RPMI8226 (cell line): ENCODE measurements around the gene MRGPRF.

Experiments used
- DNase-seq: peaks from one replicate; pipeline ENCODE4 v3.0.0-alpha.2; 2015

Gene MRGPRF

DNA sequence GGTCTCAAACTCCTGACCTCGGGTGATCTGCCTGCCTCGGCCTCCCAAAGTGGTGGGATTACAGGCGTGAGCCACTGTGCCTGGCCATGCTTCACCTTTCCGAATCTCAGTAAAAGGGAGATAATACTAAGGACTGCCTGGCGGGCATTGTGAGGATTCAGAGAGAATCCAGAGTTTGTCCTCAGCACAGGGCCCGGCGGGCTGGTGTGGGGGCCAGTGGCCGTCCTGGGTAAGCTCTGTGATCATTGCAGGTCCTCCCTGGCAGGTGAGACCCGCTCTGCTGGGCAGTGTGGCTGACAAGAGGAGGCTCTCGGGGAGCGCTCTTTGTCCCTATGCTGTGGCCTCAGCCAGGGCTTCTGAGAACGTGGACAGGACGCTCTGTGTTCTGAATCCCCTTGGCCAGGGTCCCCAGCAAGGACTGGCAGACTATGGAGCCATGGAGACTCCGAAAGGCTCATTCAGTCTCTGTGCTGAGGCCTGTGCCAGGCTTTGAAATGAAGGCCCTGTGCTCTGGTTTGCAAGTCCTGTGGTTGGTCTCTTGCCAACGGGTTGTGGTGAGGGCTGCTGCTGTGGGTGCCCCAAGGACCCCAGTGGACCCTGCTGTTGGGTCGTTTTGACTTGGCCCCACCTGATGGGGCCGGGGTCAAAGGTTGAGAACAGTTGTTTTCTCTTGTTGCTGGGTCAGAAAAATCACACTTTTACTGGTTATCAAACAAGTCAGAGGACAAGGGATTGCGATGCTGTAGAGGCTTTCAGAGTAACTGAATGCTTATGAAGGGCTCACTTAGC lies 37.7 kb upstream of the MRGPRF start:
- DNase-seq: no peak

DNA sequence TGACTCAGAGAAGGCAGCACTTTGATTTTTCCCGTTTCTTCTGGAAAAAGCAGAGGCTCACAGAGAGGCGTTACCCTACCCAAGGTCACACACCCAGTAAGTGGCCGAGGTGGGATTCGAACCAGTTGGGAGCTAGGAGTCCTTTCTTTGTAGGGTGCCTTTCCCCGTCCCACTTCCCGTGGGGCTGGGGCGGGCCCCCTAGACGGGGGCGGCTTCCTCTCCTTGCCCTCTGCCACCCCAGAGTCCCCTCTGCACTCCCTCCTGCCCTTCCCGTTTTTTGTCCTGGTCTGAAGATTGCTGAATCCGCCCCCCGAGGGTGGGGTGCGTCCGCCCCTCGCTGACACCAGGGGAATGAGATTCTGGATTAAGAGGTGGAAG lies 36.4 kb upstream of the MRGPRF start:
- peak; percentile 31 for DNase-seq

DNA sequence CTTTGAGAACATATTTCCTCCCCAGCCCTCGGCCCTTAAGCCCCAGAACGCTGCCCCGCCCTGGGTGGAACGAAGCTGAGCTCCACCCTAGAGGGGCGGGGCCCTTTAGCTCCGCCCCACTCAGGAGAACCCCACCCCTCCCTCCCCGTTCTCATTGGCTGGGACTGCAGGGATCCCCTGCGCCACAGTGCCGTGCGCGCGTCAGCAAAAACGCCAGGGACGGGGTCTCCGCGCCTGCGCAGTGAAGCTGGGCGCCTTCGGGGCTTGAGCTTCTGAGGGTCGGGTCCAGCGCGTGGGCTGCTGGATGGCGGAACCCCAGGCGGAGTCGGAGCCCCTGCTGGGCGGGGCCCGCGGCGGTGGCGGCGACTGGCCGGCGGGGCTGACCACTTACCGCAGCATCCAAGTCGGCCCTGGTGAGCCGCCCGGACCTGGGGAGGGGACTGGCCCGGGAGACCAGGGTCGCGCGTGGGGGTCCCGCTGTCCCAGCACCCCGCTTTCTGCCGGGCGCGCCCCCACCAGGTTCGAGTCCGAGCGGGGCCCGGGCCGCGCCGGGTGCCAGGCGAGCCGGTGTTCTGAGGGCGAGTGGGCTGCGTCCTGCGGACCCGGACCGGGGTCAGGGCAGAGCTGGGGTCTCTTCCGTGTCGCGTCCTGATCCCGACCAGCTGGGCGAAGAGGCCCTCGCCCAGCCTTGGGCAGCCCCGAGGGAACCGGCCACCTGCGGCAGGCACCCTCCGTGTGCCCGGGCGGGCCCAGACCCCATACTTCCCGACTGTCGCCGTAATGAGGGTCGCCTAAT lies 35.8 kb upstream of the MRGPRF start, which contains the start of gene TPCN2:
Gene TPCN2 (plus strand): TSS at position 239 of the 796 bp plus-strand sequence. CDS start 66 bp downstream, at position 305.
- DNase-seq: peak; percentile 98

DNA sequence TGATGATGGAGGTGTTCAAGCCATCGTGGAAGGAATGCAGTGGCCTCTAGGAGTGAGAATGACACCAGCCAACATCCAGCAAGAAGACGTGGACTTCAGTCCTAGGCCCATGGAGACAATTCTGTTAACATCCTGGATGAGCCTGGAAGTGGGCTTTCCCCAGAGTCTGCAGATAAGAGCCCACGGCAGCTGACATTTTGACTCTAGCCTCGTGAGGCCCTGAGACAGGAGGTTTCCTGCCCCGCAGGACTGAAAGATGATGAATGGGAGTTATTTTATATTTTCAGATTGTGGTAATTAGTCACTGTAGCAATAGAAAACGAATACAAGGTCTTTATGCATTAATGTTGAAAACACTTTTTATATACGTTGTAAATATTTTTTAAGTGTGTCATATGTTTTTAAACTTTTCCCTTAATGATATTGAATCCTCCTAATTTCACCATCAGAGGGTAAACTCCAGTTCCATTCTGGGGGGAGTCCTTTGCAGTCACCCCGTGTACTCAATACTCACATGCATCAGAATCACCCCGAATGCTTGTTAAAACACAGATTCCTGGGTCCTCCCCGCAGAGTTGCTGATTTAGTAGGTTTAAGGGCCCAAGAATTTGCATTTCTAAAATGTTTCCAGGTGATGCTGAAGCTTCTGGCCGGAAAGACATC lies 35.1 kb upstream of the MRGPRF start:
- no peak for DNase-seq

DNA sequence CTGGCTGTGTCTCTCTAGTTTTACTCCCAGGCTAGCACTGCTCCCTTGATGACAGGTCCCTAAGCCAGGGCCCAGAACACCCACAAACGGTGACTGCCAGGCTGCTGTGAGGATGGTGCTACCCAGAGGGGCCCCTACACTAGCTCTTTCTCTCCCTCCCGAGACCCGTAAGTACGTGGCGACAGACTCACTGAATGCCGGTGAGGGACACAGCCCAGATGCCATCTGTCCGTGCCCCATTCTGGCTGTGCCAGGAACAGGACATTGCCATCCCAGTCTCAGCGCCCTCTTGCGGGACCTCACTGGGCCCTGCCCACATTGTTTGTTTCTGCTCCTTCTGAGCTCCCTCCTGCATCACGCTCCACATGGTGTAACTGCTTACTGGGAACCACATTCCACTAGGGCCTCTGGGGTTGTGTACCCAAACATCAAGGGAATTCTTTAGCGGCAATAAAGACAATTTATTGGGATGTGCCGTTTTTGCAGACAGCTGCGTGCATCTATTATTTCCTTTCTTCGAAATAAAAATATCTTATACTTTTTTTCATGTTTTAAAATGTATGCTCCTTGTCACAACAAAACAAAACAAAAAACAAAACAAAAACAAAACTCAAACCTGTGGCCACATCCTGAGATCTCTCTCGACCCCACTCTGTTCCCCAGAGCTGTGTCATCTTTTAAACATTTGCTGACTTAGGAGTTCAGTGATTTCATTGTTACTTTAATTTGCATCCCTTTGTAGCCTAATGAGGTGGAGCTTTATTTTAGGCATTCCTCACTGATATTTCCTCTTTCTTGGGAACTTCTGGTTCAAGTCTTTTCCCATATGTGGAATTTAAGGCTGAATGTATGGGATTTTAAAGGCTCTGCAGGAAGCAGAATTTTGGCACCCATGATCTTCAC lies 31.3 kb upstream of the MRGPRF start:
- DNase-seq: peak; percentile 73

GRCh38 chr11:69041516-69041915 lies 28.5 kb upstream of the MRGPRF start:
- no peak for DNase-seq

DNA sequence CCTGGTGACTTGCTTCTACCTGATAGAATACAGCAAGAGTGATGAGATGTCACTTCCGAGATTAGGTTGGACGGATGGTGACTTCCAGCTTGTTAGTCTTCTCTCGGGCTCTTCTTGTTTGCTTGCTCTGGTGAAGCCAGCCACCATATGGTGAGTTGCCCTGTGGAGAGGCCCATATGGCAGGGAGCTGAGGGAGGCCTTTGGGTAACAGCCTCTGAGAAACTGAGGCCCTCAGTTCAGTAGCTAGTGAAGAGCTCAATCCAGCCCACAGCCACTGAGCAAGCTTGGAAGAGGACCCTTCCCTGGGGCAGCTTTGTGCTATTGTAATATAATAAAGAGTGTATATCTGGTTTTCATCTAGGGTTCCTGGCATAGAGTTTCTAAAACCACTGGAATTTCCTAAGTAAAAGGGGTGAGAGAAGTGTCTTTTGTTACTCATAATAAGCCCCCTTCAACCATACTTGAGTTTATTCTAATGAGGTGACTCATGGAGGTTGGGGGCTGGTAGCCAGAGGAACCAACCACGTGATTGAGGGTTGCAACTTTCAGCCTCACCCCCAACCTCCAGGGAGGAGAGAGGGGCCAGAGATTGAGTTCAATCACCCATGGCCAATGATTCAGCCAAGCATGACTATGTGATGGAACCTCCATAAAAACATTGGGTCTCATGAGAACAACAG lies 27.7 kb upstream of the MRGPRF start:
- no peak for DNase-seq

DNA sequence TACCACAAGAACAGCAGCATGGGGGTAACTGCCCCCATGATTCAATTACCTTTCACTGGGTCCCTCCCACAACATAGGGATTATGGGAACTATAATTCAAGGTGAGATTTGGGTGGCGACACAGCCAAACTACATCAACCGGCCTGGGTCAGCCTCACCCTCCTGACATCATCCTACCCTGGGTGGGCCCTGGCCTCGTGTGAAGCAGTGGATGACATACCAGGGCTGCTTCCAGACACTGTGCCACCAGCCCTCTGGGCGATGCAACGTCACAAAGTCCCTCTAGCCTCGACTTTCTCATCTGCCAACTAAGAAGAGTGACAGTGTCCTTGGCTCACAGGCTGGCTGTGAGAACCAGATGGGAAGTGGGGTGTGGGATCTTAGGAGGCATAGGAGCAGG lies 27.0 kb upstream of the MRGPRF start:
- DNase-seq: no peak

DNA sequence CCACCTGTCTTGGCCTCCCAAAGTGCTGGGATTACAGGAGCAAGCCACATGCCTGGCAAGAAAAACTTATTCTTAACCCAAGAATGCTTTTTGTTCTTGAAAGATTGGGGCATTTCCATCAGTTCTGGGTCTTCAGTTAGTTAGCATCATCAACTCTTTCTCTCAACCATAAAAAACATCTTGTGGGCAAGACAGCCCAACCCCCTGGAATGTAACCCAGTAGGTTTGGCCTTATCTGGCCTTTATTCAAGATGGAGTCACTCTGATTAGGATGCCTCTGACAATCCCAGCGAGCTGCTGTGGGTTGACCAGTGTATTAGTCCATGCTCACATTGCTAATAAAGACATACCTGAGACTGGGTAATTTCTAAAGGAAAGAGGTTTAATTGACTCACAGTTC lies 26.5 kb upstream of the MRGPRF start:
- DNase-seq: no peak

DNA sequence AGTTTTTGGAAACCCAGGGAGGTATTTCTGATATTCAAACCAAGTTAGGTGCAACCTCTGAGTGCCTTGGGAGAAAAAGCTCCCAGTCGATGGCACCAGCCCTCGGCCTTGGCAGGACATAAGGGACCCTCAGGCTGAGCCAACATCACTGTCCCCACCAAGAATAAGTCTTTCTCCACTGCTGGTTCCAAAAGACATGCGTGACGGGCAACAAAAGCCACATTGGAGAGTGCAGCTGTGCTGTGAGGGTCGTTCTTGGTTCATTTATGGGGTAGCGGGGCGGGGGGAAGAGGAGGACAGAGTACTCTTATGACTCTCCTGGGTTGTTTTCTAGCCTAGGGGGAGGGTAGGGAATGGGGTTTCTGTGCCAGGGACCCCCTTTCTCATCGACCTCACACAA lies 24.5 kb upstream of the MRGPRF start:
- DNase-seq: no peak

DNA sequence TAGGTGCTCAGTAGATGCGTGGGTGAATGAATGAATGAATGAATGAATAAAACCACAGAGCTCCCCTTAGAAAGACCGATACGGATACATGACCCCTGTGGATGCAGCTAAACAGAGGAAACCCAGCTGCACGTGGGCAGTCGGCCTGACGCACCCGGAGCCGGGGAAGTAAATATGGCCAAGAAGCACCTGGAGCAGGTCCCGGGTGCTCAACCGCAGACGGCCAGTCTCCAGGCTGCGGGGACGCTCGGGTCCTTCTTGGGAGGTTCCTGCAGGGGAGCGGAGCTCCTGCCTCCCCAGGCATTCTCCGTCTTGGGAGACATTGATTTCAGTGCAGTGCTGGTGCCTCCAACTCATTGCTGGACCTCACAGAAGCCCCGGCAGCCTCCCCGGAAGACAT lies 24.0 kb upstream of the MRGPRF start:
- DNase-seq: peak; percentile 30

GRCh38 chr11:69035946-69036340 lies 22.9 kb upstream of the MRGPRF start:
- no peak for DNase-seq

DNA sequence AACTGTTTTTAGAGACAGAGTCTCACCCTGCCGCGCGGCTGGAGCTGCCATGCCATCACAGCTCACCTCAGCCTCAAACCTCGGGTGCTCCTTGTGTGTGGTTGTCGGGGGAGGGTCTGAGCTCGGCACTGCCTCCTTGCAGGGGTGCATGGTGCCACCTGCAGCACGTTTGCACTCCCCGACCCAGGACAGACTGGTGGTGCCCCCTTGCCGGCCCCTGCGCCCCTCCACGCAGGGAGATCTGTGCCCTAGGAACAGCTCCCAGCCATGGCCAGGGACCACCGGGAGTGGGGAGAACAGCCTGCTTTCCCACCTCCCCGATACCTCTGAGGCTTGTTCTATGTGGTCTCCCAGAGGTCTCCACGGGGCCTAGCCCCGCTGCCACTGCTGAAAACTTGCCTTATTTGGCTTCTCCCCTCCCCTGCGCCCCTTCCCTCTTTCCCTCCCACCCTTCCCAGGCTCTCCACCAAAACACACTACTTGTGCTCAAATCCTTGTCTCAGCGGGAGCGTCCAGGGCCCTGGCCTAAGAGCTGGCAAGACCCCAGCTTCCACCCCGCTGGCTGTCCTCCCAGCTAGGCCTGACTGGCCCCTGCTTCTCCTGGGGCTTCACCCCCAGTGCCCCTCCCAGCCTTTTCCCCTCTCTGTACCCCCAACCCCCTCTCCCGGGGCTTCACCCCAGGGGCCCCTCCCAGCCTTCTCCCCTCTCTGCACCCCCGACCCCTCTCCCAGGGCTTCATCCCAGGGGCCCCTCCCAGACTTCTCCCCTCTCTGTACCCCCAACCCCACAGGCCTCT lies 22.3 kb upstream of the MRGPRF start:
- no peak for DNase-seq

GRCh38 chr11:69034123-69034867 lies 21.2 kb upstream of the MRGPRF start:
- DNase-seq: no peak

GRCh38 chr11:69033431-69033830 lies 20.4 kb upstream of the MRGPRF start:
- no peak for DNase-seq

DNA sequence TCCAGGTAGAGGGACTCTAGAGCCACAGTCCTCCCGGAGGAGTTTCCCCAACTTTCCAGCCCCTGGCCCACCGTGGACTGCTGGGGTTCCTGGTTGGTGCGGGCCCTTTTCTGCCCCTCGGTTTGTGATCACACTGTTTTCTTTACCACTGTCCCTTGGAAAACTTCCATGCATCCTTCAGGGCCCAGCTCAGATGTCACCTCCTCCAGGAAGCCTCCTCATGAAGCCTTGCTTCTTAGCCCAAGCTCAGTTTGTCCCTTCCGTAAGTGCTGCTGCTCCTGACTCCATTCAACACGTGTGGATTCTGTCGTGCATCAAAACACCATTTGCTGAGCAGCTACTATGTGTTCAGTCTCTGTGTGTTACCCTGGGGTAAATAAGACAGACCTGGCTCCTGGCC lies 19.8 kb upstream of the MRGPRF start:
- DNase-seq: no peak

DNA sequence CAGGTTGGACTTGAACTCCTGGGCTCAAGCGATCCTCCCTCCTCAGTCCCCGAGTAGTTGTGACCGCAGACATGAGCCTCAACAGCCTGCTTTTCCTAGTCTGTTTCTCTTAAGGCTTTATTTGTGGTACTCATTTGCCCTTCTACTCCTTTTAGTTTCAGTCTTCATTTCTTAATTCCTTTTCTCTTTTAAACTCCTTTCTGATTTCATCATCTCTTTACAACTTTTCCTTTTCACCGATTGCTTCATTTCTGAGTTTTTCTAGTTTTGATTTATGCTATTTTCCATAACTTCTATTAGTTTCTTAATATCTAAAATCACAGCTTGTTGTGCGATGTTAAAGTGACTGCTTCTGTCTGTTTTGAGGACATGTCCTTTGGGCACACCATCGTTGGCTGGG lies 17.3 kb upstream of the MRGPRF start:
- DNase-seq: no peak

- DNase-seq: no peak
Measured at GRCh38 chr11:69027704-69028372, 14.8 kb upstream of the MRGPRF start.

DNA sequence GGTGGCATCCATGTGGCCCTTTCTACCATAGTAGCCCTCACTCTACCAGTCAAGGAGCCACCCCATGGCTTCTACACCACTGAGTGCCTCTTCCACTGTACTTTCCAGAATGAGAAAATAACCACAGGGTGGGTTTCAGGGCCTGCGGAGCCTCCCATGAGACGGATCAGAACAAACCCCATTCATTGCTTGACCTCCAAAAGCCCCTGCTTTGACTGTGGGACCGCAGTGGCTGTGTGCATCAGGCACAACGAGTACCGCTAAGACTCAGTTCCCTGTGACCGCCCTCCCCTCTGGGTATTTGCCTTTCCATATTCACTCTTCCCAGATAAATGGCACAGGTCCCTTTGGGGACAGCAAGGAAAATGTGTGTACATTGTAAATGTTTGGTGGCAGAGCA lies 11.5 kb upstream of the MRGPRF start:
- DNase-seq: no peak

GRCh38 chr11:69022260-69022659 lies 9.2 kb upstream of the MRGPRF start:
- DNase-seq: no peak
